Gastroesophageal sphincter (tissue), 4 donors: ENCODE results near the gene CFAP74. TPM values are rescaled to one million over a fixed set of nuclear protein-coding genes. Genes with fewer than 3 reads are reported as not detected.
"Not testable (repeated sequence)": the region's sequence is repeated elsewhere in the genome, so short reads cannot be mapped to it uniquely, and the experiment has no call there.

Experiments
- ATAC-seq: fragments of 150-250 bp; one replicate; pipeline ENCODE4 v1.9.1; 2016; ENCODE audit warnings: mild to moderate bottlenecking, moderate library complexity
- H3K27ac ChIP-seq, 4 donors: fragments of 200-600 bp; sonication (generic) in 3 of 4; 1 replicate in 3 of 4; 2 replicates in 1 of 4; pipeline ENCODE4 v1.5.1; 2016 to 2019
- H3K27me3 ChIP-seq: fragments of 200-600 bp; sonication (generic); one replicate; pipeline ENCODE4 v1.5.1; 2019
- H3K36me3 ChIP-seq, 2 donors: fragments of 200-600 bp; sonication (generic); one replicate each; pipeline ENCODE4 v1.5.1; 2019; ENCODE audit warnings: control low read depth in 1 of 2
- H3K4me1 ChIP-seq, 3 donors: fragments of 200-600 bp; sonication (generic); 1 replicate in 2 of 3; 2 replicates in 1 of 3; pipeline ENCODE4 v1.5.1; 2016 to 2019; ENCODE audit warnings: control low read depth in 2 of 3
- H3K4me3 ChIP-seq, 2 donors: fragments of 200-600 bp; sonication (generic); one replicate each; pipeline ENCODE4 v1.5.1; 2019; ENCODE audit warnings: mild to moderate bottlenecking in 1 of 2, moderate library complexity in 1 of 2
- H3K9me3 ChIP-seq, 3 donors: fragments of 200-600 bp; sonication (generic); one replicate each; pipeline ENCODE4 v1.5.1; 2017 to 2019; ENCODE audit warnings: control low read depth in 2 of 3
- EP300 ChIP-seq: sonication (generic); formaldehyde crosslinking; IDR thresholded peaks from one replicate; pipeline ENCODE4 v1.6.1; 2017; ENCODE audit warnings: antibody characterized with exemption, mild to moderate bottlenecking
- POLR2A ChIP-seq, 2 donors: fragments of 450-650 bp; IDR thresholded peaks; one replicate each; pipeline ENCODE4 v1.6.1; 2017; ENCODE audit warnings: antibody characterized with exemption in 2 of 2, mild to moderate bottlenecking in 2 of 2, moderate library complexity in 1 of 2
- POLR2AphosphoS5 ChIP-seq: sonication (generic); formaldehyde crosslinking; IDR thresholded peaks from one replicate; pipeline ENCODE4 v1.6.1; 2017; ENCODE audit warnings: antibody characterized with exemption
- WGBS, 2 donors: methylation state at CpG; one replicate each; pipeline ENCODE4 v1.1.5; 2018; ENCODE audit warnings: low coverage in 1 of 2; 5-methylcytosine and 5-hydroxymethylcytosine counted together
- total RNA-seq, 4 donors: library from RNA; depleted of rRNA; stranded (reverse); fragments of >200 nt; gene quantifications; one replicate each; pipeline ENCODE4 v1.1.0, GENCODE V29; 2016
- TF ChIP-seq, protein P1 (sequence below), 4 experiments: fragments of 200-600 bp in 2 of 4; fragments of 450-650 bp in 2 of 4; sonication (generic) in 1 of 4; IDR thresholded peaks; one replicate each; pipeline ENCODE4 v1.5.1; 2017 to 2019; ENCODE audit warnings: antibody characterized with exemption in 4 of 4, mild to moderate bottlenecking in 2 of 4, moderate library complexity in 2 of 4

The CFAP74 gene
- total RNA-seq, 4 donors from 2014 or later, result 0.12 TPM; not detected in 3

GRCh38 chr1:1938276-1938573, 65.4 kb downstream of the CFAP74 start:
- TF ChIP-seq EP300, result no peak
- TF ChIP-seq, protein P1, sequence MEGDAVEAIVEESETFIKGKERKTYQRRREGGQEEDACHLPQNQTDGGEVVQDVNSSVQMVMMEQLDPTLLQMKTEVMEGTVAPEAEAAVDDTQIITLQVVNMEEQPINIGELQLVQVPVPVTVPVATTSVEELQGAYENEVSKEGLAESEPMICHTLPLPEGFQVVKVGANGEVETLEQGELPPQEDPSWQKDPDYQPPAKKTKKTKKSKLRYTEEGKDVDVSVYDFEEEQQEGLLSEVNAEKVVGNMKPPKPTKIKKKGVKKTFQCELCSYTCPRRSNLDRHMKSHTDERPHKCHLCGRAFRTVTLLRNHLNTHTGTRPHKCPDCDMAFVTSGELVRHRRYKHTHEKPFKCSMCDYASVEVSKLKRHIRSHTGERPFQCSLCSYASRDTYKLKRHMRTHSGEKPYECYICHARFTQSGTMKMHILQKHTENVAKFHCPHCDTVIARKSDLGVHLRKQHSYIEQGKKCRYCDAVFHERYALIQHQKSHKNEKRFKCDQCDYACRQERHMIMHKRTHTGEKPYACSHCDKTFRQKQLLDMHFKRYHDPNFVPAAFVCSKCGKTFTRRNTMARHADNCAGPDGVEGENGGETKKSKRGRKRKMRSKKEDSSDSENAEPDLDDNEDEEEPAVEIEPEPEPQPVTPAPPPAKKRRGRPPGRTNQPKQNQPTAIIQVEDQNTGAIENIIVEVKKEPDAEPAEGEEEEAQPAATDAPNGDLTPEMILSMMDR (IDR thresholded peaks at IDR 0.05), result no peak
- no peak for TF ChIP-seq POLR2AphosphoS5
- TF ChIP-seq POLR2A (IDR thresholded peaks at IDR 0.05), result no peak
- no peaks in the 10 kb centered on the region for H3K4me1 ChIP-seq
- ATAC-seq, result no peak
- WGBS, 2 donors, result 75 to 78% methylated on average over 6 of the region's 6 CpGs
- no peaks in the 10 kb centered on the region for H3K36me3 ChIP-seq
- H3K27ac ChIP-seq, result no peak overlapping the region
- no peaks in the 10 kb centered on the region for H3K9me3 ChIP-seq
- peaks cover 62% of the 10 kb centered on the region for H3K27me3 ChIP-seq
- no peak overlapping the region for H3K4me3 ChIP-seq

GRCh38 chr1:1937549-1938275, 65.9 kb downstream of the CFAP74 start:
- no peak for TF ChIP-seq POLR2AphosphoS5
- TF ChIP-seq POLR2A (IDR thresholded peaks at IDR 0.05), result no peak
- no peak for TF ChIP-seq EP300
- TF ChIP-seq, protein P1 (IDR thresholded peaks at IDR 0.05), result no peak
- ATAC-seq, result no peak
- Histone ChIP-seq H3K36me3 (no peaks in the 10 kb centered on the region), H3K27ac (no peak overlapping the region), H3K4me3 (no peak overlapping the region), H3K27me3 (peaks cover 58% of the 10 kb centered on the region), H3K9me3 (no peaks in the 10 kb centered on the region), H3K4me1 (no peaks in the 10 kb centered on the region)
- WGBS, 2 donors, result 69 to 85% methylated on average over 2 to 4 of the region's 16 CpGs

DNA sequence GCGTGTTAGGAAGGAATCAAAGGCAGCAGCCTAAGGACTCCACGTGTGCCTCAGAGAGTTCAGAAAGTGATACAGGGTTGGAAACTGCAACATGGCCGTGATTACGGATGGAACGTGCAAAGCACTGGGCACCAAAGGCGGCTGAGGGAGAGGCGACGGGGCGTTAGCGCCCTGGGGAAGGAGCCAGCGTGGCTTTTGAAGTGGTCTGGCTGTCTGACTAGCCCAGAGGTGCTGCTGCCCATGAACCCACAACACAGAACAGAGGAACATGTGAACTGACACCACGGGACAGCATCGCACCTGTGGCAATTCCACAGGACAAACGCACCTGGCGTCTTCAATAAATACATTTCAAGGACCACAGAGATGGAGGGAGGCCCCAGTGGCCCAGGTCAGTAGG, 66.5 kb downstream of the CFAP74 start:
- ATAC-seq, result no peak
- no peaks in the 10 kb centered on the region for H3K36me3 ChIP-seq
- 70 to 79% methylated on average over 10 to 11 of the region's 15 CpGs for WGBS, 2 donors
- no peaks in the 10 kb centered on the region for H3K9me3 ChIP-seq
- no peak overlapping the region for H3K27ac ChIP-seq
- H3K4me3 ChIP-seq, result no peak overlapping the region
- TF ChIP-seq, protein P1 (IDR thresholded peaks at IDR 0.05), result no peak
- no peak for TF ChIP-seq POLR2AphosphoS5
- TF ChIP-seq EP300, result no peak
- TF ChIP-seq POLR2A (IDR thresholded peaks at IDR 0.05), result no peak
- H3K4me1 ChIP-seq, result no peaks in the 10 kb centered on the region
- H3K27me3 ChIP-seq, result peaks cover 56% of the 10 kb centered on the region

GRCh38 chr1:1934848-1935247, 68.7 kb downstream of the CFAP74 start:
- 69 to 93% methylated on average over 4 to 21 of the region's 21 CpGs for WGBS, 2 donors
- H3K4me1 ChIP-seq, H3K4me3 ChIP-seq, H3K9me3 ChIP-seq, ATAC-seq, H3K27ac ChIP-seq, H3K36me3 ChIP-seq: not testable (repeated sequence)
- peaks cover 38% of the 10 kb centered on the region for H3K27me3 ChIP-seq

DNA sequence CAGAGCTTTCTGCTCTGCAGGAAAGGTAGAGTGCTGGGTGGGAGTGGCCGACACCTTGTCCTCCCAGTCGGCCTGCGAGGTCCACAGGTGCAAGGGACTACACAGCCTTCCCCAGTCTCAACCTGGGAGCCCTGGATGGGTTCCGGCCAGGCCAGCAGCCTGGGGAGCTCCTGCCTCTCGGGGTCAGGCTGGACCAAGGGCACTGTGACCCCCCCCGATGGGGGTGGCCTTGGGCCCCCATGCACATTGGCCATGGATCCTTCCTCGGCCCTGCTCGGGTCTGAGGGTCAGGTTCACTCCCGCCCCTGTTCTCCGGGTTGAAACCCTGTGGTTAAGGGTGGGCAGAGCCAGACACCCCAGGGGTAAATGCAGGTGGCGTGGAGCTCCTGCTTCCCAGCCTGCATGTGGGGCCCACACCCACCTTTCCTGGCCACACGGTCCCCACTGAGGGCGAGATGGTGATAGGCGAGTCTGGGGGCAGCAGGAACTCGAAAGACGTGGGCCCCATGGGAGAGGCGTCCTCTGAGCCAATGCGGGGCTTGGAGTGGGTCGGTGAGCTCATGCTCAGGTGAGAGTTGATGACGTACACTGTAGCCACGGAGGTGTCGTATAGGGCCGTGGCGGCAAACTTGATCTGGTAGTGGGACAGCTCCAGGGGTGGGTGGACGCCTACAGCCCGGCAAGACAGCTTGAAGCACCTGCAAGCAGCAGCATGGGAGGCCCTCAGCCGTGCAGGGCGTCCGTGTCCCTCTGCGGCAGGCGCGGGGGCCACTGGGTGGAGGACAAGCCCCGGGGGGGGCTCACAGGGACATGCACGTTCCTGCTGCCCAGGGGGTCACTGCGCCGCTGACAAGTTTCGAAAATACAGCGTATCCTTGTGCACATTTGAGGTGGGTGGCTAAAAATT, 73.7 kb downstream of the CFAP74 start:
- TF ChIP-seq, protein P1 (IDR thresholded peaks at IDR 0.05), result no peak
- no peak for TF ChIP-seq POLR2AphosphoS5
- no peak for TF ChIP-seq EP300
- TF ChIP-seq POLR2A (IDR thresholded peaks at IDR 0.05), result no peak
- Histone ChIP-seq H3K4me3 (no peak overlapping the region), H3K4me1 (no peaks in the 10 kb centered on the region), H3K27ac (no peak overlapping the region), H3K36me3 (no peaks in the 10 kb centered on the region), H3K27me3 (peaks cover 11% of the 10 kb centered on the region), H3K9me3 (no peaks in the 10 kb centered on the region)
- 78 to 90% methylated on average over 2 to 10 of the region's 38 CpGs for WGBS, 2 donors
- no peak for ATAC-seq
